HepG2 (cell line): ENCODE data around the gene MAP9. TPM values are rescaled to one million over a fixed set of nuclear protein-coding genes. Genes with fewer than 3 reads are reported as not detected.

Experiments
- ATAC-seq: fragments of 200-7000 bp; cut with Tn5 transposase; 3 replicates; pipeline ENCODE4 v1.9.1; 2020; ENCODE audit warnings: mild to moderate bottlenecking, moderate library complexity
- BruUV-seq: library from RNA; stranded (reverse); fragments of 400-500 nt; replicated peaks from 2 replicates; lab custom pipeline; 2021; lab: Mats Ljungman, UMichigan
- CTCF ChIA-PET: fragments of 300-600 bp; formaldehyde crosslinking; extraction: SDS; loops from one replicate; lab custom pipeline; 2021; ENCODE audit warnings: low total read pairs, inconsistent platforms, low intra/inter-chr PET ratio; lab: Yijun Ruan, JAX
- POLR2A ChIA-PET: fragments of 350-600 bp; sonication (Branson Sonifier 250); formaldehyde crosslinking; loops from one replicate; lab custom pipeline; 2020; ENCODE audit warnings: antibody characterized with exemption, inconsistent platforms; lab: Yijun Ruan, JAX
- DNase-seq: peaks from one replicate; pipeline ENCODE4 v3.0.0-alpha.2; 2015; ENCODE audit warnings: low spot score
- FAIRE-seq: peaks from 3 replicates; lab custom pipeline; 2011; peaks lifted over from hg19 to GRCh38; lab: Jason Lieb, UNC
- H2AFZ ChIP-seq: one replicate; pipeline ENCODE4 v1.6.1; 2011; ENCODE audit warnings: low read length, inconsistent platforms
- H3K27ac ChIP-seq: fragments of 300-600 bp; 3 replicates; pipeline ENCODE4 v1.8.0; 2011; ENCODE audit warnings: mixed run types, mild to moderate bottlenecking, mixed read lengths, low read length, inconsistent platforms; ENCODE audit not compliant: insufficient read depth; ENCODE audit errors: extremely low read length
- H3K27me3 ChIP-seq, 2 experiments: fragments of 200-600 bp in 1 of 2; 2 replicates in 1 of 2; 3 replicates in 1 of 2; pipeline versions ENCODE4 v1.6.0 to v1.8.0; 2011; ENCODE audit warnings: low read length in 2 of 2, mild to moderate bottlenecking in 2 of 2, moderate library complexity in 2 of 2, inconsistent platforms in 1 of 2; ENCODE audit not compliant: insufficient read depth in 2 of 2, control insufficient read depth in 1 of 2
- H3K36me3 ChIP-seq, 2 experiments: fragments of 200-600 bp in 1 of 2; replicated peaks in 1 of 2; 2 replicates in 1 of 2; 3 replicates in 1 of 2; pipeline versions ENCODE4 v1.5.1 to v1.8.0; 2011; ENCODE audit warnings: low read length in 2 of 2, inconsistent platforms in 1 of 2; ENCODE audit not compliant: insufficient read depth in 2 of 2, control insufficient read depth in 1 of 2
- H3K4me1 ChIP-seq: 2 replicates; pipeline ENCODE4 v1.5.1; 2012; ENCODE audit warnings: low read length, inconsistent platforms; ENCODE audit not compliant: insufficient read depth
- H3K4me2 ChIP-seq: 2 replicates; pipeline ENCODE4 v1.6.0; 2011; ENCODE audit warnings: low read depth, low read length, inconsistent platforms
- H3K4me3 ChIP-seq, 3 experiments: fragments of 200-600 bp in 1 of 3; sonication (generic), shearing (Covaris generic) in 1 of 3; replicated peaks in 1 of 3; 2 replicates each; pipeline ENCODE4 v1.5.1; 2011 to 2016; ENCODE audit warnings: low read length in 3 of 3, inconsistent platforms in 2 of 3, low read depth in 2 of 3, mild to moderate bottlenecking in 2 of 3, control low read depth in 1 of 3, mixed read lengths in 1 of 3; ENCODE audit not compliant: insufficient read depth in 1 of 3
- H3K79me2 ChIP-seq: one replicate; pipeline ENCODE4 v1.6.1; 2011; ENCODE audit warnings: low read length, inconsistent platforms; ENCODE audit not compliant: insufficient read depth
- H3K9ac ChIP-seq: 2 replicates; pipeline ENCODE4 v1.6.0; 2011; ENCODE audit warnings: mild to moderate bottlenecking, low read depth, low read length, inconsistent platforms; ENCODE audit not compliant: insufficient read depth
- H3K9me3 ChIP-seq: 2 replicates; pipeline ENCODE4 v1.5.1; 2012; ENCODE audit warnings: mild to moderate bottlenecking, low read length
- H4K20me1 ChIP-seq: 2 replicates; pipeline ENCODE4 v1.6.0; 2011; ENCODE audit warnings: inconsistent platforms, mild to moderate bottlenecking, low read length, moderate library complexity; ENCODE audit not compliant: insufficient read depth
- HOXA7 ChIP-seq: sonication (generic); formaldehyde crosslinking; IDR thresholded peaks from 2 replicates; pipeline ENCODE4 v1.8.1; 2022; ENCODE audit warnings: mild to moderate bottlenecking, missing genetic modification reagents, moderate library complexity
- SETDB1 ChIP-seq: sonication (generic); formaldehyde crosslinking; IDR thresholded peaks from 2 replicates; pipeline ENCODE4 v1.5.1; 2020; ENCODE audit warnings: missing genetic modification reagents, mild to moderate bottlenecking, borderline replicate concordance
- ZMAT3 ChIP-seq: sonication (generic); formaldehyde crosslinking; conservative IDR thresholded peaks from 2 replicates; pipeline ENCODE4 v1.7.0; 2021; ENCODE audit warnings: missing genetic modification reagents
- ZNF343 ChIP-seq: sonication (generic); formaldehyde crosslinking; IDR thresholded peaks from 2 replicates; pipeline ENCODE4 v1.4.0; 2020; ENCODE audit warnings: mild to moderate bottlenecking, missing genetic modification reagents
- ZNF501 ChIP-seq: sonication (generic); formaldehyde crosslinking; IDR thresholded peaks from 2 replicates; pipeline ENCODE4 v1.5.1; 2020; ENCODE audit warnings: mild to moderate bottlenecking, moderate library complexity, missing genetic modification reagents
- ZNF629 ChIP-seq: sonication (generic); formaldehyde crosslinking; conservative IDR thresholded peaks from 2 replicates; pipeline ENCODE4 v1.5.0; 2020; ENCODE audit warnings: missing genetic modification reagents
- WGBS: methylation state at CpG from one replicate; pipeline ENCODE4 v1.1.6; 2017; ENCODE audit warnings: low lambda C conversion rate; 5-methylcytosine and 5-hydroxymethylcytosine counted together
- in situ Hi-C: cut with HindIII; loops from 2 replicates; pipeline ENCODE4 v1.10.0; 2017; ENCODE audit warnings: low pct_unique_long_range_greater_than_20kb; ENCODE audit not compliant: extremely low pct_ligation_motif_present
- intact Hi-C: fragments of 100-400 bp; cut with micrococcal nuclease; formaldehyde crosslinking; loops from one replicate; pipeline ENCODE4 v1.10.0; 2022; ENCODE audit not compliant: unreplicated experiment
- polyA plus RNA-seq, 8 experiments: library from polyadenylated mRNA; depleted of rRNA in 3 of 8; stranded (reverse) in 7 of 8; unstranded in 1 of 8; fragments of >200 nt; fragmentation: Illumina TruSeq in 4 of 8; extraction: Trizol in 4 of 8; gene quantifications; 2 replicates each; pipeline versions ENCODE4 v1.2.1 to v1.2.3, GENCODE V29; 2011 to 2016; ENCODE audit warnings: low read depth in 4 of 8, missing spikeins in 1 of 8, mixed read lengths in 1 of 8; ENCODE audit not compliant: insufficient read depth in 1 of 8
- total RNA-seq, 5 experiments: library from RNA; depleted of rRNA; stranded (reverse); fragments of >200 nt; fragmentation: Illumina TruSeq; extraction: Trizol; gene quantifications; 2 replicates each; pipeline ENCODE4 v1.2.3, GENCODE V29; 2016; ENCODE audit warnings: low read depth in 1 of 5
- TF ChIP-seq, protein P1 (sequence below): sonication (generic); formaldehyde crosslinking; IDR thresholded peaks from 2 replicates; pipeline ENCODE4 v1.4.0; 2020; ENCODE audit warnings: missing genetic modification reagents
- TF ChIP-seq, protein P2 (sequence below): sonication (generic); formaldehyde crosslinking; IDR thresholded peaks from 2 replicates; pipeline ENCODE4 v1.5.0; 2020; ENCODE audit warnings: mild to moderate bottlenecking, missing genetic modification reagents
- TF ChIP-seq, protein P3 (sequence below): sonication (generic); formaldehyde crosslinking; IDR thresholded peaks from 2 replicates; pipeline ENCODE4 v1.5.1; 2020; ENCODE audit warnings: mild to moderate bottlenecking, missing genetic modification reagents, moderate library complexity
- TF ChIP-seq, protein P4 (sequence below): sonication (generic); formaldehyde crosslinking; IDR thresholded peaks from 2 replicates; pipeline ENCODE4 v1.8.0; 2022; ENCODE audit warnings: missing genetic modification reagents, low read depth, mild to moderate bottlenecking, borderline replicate concordance
- TF ChIP-seq, protein P5 (sequence below): sonication (generic); formaldehyde crosslinking; IDR thresholded peaks from 2 replicates; pipeline ENCODE4 v1.5.0; 2020; ENCODE audit warnings: mild to moderate bottlenecking, missing genetic modification reagents

MAP9 gene
- total and polyA plus RNA-seq, 2 of the 13 experiments (the other 11 are each of a cell fraction or from before 2014, with no cell fraction given), result not detected

DNA sequence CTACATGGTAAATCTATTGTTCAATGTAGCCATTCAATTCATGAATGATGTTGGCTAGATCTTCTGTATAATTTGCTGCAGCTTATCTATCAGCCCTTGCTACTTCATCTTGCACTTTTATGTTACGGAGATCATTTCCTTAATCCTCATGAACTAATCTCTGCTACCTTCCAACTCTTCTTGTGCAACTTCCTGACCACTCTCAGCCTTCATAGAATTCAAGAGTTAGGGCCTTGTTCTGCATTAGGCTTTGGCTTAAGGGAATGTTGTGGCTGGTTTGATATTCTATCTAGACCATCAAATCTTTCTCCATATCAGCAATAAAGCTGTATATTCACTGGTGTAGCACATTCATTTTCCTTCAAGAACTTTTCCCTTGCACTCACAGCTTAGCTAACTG is 36.7 kb upstream of the MAP9 start:
- TF ChIP-seq HOXA7 (CRISPR knock-in tag) (no peak), ZNF501 (CRISPR knock-in tag) (no peak), ZNF343 (CRISPR knock-in tag) (no peak), ZMAT3 (CRISPR knock-in tag) (no peak), SETDB1 (no peak), ZNF629 (CRISPR knock-in tag) (no peak)
- TF ChIP-seq, protein P1, sequence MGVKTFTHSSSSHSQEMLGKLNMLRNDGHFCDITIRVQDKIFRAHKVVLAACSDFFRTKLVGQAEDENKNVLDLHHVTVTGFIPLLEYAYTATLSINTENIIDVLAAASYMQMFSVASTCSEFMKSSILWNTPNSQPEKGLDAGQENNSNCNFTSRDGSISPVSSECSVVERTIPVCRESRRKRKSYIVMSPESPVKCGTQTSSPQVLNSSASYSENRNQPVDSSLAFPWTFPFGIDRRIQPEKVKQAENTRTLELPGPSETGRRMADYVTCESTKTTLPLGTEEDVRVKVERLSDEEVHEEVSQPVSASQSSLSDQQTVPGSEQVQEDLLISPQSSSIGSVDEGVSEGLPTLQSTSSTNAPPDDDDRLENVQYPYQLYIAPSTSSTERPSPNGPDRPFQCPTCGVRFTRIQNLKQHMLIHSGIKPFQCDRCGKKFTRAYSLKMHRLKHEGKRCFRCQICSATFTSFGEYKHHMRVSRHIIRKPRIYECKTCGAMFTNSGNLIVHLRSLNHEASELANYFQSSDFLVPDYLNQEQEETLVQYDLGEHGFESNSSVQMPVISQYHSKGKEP (CRISPR knock-in tag), result no peak
- TF ChIP-seq, protein P2, sequence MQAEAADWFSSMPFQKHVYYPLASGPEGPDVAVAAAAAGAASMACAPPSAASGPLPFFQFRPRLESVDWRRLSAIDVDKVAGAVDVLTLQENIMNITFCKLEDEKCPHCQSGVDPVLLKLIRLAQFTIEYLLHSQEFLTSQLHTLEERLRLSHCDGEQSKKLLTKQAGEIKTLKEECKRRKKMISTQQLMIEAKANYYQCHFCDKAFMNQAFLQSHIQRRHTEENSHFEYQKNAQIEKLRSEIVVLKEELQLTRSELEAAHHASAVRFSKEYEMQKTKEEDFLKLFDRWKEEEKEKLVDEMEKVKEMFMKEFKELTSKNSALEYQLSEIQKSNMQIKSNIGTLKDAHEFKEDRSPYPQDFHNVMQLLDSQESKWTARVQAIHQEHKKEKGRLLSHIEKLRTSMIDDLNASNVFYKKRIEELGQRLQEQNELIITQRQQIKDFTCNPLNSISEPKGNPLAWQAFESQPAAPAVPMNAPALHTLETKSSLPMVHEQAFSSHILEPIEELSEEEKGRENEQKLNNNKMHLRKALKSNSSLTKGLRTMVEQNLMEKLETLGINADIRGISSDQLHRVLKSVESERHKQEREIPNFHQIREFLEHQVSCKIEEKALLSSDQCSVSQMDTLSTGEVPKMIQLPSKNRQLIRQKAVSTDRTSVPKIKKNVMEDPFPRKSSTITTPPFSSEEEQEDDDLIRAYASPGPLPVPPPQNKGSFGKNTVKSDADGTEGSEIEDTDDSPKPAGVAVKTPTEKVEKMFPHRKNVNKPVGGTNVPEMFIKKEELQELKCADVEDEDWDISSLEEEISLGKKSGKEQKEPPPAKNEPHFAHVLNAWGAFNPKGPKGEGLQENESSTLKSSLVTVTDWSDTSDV (CRISPR knock-in tag), result no peak
- TF ChIP-seq, protein P3, sequence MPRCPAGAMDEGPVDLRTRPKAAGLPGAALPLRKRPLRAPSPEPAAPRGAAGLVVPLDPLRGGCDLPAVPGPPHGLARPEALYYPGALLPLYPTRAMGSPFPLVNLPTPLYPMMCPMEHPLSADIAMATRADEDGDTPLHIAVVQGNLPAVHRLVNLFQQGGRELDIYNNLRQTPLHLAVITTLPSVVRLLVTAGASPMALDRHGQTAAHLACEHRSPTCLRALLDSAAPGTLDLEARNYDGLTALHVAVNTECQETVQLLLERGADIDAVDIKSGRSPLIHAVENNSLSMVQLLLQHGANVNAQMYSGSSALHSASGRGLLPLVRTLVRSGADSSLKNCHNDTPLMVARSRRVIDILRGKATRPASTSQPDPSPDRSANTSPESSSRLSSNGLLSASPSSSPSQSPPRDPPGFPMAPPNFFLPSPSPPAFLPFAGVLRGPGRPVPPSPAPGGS, result no peak
- TF ChIP-seq, protein P4, sequence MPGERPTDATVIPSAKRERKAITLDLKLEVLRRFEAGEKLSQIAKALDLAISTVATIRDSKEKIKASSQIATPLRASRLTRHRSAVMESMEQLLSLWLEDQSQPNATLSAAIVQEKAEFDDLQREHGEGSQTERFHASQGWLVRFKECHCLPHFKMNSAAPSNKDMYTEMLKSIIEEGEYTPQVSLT (CRISPR knock-in tag), result no peak
- TF ChIP-seq, protein P5, sequence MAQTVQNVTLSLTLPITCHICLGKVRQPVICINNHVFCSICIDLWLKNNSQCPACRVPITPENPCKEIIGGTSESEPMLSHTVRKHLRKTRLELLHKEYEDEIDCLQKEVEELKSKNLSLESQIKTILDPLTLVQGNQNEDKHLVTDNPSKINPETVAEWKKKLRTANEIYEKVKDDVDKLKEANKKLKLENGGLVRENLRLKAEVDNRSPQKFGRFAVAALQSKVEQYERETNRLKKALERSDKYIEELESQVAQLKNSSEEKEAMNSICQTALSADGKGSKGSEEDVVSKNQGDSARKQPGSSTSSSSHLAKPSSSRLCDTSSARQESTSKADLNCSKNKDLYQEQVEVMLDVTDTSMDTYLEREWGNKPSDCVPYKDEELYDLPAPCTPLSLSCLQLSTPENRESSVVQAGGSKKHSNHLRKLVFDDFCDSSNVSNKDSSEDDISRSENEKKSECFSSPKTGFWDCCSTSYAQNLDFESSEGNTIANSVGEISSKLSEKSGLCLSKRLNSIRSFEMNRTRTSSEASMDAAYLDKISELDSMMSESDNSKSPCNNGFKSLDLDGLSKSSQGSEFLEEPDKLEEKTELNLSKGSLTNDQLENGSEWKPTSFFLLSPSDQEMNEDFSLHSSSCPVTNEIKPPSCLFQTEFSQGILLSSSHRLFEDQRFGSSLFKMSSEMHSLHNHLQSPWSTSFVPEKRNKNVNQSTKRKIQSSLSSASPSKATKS (CRISPR knock-in tag), result no peak
- FAIRE-seq (no peak), ATAC-seq (no peak), DNase-seq (no peak)
- ChIA-PET POLR2A (no interaction called here), CTCF (no interaction called here)
- no peaks in the 10 kb centered on the region for H4K20me1 ChIP-seq
- no peak overlapping the region for H3K4me2 ChIP-seq
- no peak overlapping the region for H3K4me3 ChIP-seq
- no peak overlapping the region for H2AFZ ChIP-seq
- H3K9ac ChIP-seq, result no peak overlapping the region
- no peaks in the 10 kb centered on the region for H3K36me3 ChIP-seq
- no peaks in the 10 kb centered on the region for H3K79me2 ChIP-seq
- H3K27me3 ChIP-seq, result no peaks in the 10 kb centered on the region
- 19% methylated on average over 1 of the region's 1 CpG for WGBS
- intact Hi-C loops (no loop called here), in situ Hi-C loops (no loop called here)
- BruUV-seq, result no TSS peak
- no peaks in the 10 kb centered on the region for H3K4me1 ChIP-seq
- H3K9me3 ChIP-seq, result no peaks in the 10 kb centered on the region
- no peak overlapping the region for H3K27ac ChIP-seq
